Choroid plexus epithelial cell (primary cell): ENCODE results near the gene SLC24A3.
A peak's percentile ranks its signal among the peaks of the same experiment; 100 is the strongest.

ENCODE experiments used
- DNase-seq: peaks from one replicate; pipeline ENCODE4 v3.0.0-alpha.2; 2010; ENCODE audit warnings: low read depth
- H3K4me3 ChIP-seq: 2 replicates; pipeline ENCODE4 v1.5.1; 2011; ENCODE audit warnings: low read depth, mild to moderate bottlenecking, control low read depth, low read length, moderate library complexity
- TF ChIP-seq, protein P1 (sequence below): conservative IDR thresholded peaks from 2 replicates; pipeline ENCODE4 v1.5.1; 2011; ENCODE audit warnings: low read depth, mild to moderate bottlenecking, control low read depth, inconsistent platforms, low read length, moderate library complexity

Gene SLC24A3

DNA sequence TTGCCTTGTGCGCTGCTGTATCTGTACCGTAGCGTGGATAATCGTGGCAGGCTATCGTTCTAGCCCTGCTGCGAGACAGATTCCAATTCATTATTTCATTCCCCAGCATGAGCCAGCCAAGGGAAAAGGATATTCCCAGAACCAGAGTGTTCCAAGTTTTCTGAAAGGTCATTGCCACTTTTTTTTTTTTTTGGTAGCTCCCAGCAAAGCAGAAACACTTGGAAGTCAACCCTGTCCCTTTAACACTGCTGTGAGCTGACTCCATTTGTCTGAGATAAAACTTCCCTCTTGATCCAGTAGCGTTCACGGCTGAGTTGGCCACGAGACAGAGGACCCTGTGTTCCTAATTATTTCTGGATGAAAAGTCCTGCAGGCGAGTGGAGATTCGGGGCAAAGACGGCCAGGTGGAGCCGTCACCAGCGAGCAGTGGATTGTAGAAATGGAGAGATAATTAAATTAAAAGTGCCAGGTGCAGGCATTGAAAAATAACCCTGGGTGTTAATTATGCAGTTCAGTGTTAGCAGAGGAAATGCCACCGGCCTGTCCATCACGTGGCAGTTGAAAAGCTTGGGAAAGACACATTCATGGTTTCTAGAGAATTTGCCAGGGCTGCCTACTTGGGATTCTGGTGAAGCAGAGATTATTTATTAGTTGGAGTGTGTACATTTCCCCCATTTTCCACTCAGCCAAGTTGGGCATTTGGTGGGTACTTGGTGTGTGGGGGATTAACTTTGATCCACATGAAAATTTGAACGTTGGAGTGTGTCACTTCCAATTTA lies 164.2 kb downstream of the SLC24A3 start:
- TF ChIP-seq, protein P1, sequence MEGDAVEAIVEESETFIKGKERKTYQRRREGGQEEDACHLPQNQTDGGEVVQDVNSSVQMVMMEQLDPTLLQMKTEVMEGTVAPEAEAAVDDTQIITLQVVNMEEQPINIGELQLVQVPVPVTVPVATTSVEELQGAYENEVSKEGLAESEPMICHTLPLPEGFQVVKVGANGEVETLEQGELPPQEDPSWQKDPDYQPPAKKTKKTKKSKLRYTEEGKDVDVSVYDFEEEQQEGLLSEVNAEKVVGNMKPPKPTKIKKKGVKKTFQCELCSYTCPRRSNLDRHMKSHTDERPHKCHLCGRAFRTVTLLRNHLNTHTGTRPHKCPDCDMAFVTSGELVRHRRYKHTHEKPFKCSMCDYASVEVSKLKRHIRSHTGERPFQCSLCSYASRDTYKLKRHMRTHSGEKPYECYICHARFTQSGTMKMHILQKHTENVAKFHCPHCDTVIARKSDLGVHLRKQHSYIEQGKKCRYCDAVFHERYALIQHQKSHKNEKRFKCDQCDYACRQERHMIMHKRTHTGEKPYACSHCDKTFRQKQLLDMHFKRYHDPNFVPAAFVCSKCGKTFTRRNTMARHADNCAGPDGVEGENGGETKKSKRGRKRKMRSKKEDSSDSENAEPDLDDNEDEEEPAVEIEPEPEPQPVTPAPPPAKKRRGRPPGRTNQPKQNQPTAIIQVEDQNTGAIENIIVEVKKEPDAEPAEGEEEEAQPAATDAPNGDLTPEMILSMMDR: no peak
- no peak overlapping the region for H3K4me3 ChIP-seq
- DNase-seq: no peak

GRCh38 chr20:19378058-19378457 lies 165.6 kb downstream of the SLC24A3 start:
- DNase-seq: no peak
- TF ChIP-seq, protein P1: no peak
- no peak overlapping the region for H3K4me3 ChIP-seq

GRCh38 chr20:19380211-19380610 lies 167.8 kb downstream of the SLC24A3 start:
- DNase-seq: peak; percentile 4
- TF ChIP-seq, protein P1: no peak
- H3K4me3 ChIP-seq: no peak overlapping the region

DNA sequence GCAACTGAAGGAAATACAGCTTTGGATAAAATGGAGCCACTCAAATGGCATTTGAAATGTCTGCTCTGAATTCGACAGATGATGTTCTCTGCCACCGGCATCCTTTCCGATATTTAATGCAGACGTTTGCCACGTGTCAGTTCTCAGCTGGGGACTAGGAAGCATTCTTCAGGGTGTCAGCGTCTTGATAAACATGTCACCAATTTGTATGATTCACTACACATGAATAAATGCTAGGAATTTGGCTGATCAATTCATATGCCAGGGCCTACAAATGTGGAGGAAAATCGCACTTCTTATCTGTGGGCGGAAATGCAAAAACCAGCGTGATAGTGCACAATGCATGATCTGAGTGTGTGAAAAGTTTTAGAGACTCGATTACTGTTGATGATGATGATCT lies 169.5 kb downstream of the SLC24A3 start:
- no peak overlapping the region for H3K4me3 ChIP-seq
- TF ChIP-seq, protein P1: no peak
- no peak for DNase-seq

DNA sequence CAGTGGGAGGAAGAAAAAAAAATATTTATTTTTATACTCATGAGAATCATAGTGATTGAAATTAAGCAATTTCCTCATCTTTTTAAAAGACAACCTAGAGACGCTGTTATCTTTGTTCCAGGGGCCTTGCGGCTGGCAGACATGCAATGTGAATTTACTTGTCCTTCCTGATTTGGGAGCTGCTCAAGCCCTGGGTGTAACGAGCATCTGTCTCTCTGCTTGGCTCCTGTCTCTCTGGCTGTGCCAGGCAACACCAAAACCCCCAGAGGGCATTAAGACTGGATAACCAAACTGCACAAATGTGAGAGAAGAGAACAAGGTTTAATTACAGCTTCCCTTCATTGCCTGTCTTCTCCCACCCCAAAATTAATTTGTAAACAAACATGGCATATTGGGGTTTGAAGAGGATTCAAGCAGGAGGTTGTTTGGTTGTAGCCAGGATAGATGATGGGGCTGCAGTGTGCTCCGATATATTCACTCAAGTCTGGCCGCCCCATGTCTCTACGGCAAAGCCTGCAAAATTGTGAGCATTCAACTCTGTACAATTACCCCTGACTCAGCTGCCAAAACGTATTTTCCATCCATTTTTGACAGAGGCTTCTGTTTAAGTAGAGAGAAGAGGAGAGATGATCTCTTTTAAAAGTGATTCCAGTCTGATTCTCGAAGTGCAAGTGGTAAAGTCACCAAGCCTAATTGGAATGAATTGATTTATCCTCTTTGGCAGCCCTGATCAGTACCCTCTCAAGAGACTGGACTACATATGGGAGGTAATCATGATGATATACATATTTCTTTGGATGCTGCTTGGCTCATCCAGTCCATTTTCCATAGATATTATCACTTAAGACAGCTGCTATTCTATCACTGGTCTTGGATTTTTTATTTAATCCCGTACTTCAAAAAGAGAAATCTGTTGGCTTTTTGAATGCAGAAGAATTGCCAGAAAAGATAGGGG lies 170.2 kb downstream of the SLC24A3 start:
- no peak overlapping the region for H3K4me3 ChIP-seq
- DNase-seq: no peak
- TF ChIP-seq, protein P1: no peak

GRCh38 chr20:19384940-19385339 lies 172.5 kb downstream of the SLC24A3 start:
- TF ChIP-seq, protein P1: no peak
- H3K4me3 ChIP-seq: no peak overlapping the region
- DNase-seq: no peak
